IMR-90 (cell line): Measurements from ENCODE around the gene DZIP1.

Experiments used
- BHLHE40 ChIP-seq: fragments of 150-350 bp; IDR thresholded peaks from 2 replicates; pipeline ENCODE4 v1.6.1; 2016; ENCODE audit warnings: mild to moderate bottlenecking, low read depth, low read length
- CTCF ChIP-seq: conservative IDR thresholded peaks from 2 replicates; pipeline ENCODE4 v1.5.1; 2012; ENCODE audit warnings: mild to moderate bottlenecking, low read depth, low read length, improper control_type of control experiment
- FOS ChIP-seq: fragments of 150-350 bp; IDR thresholded peaks from 2 replicates; pipeline ENCODE4 v1.6.1; 2016; ENCODE audit warnings: low read depth, low read length
- MAFK ChIP-seq: IDR thresholded peaks from 2 replicates; pipeline ENCODE4 v1.6.1; 2012; ENCODE audit warnings: low read depth, low read length, improper control_type of control experiment
- MAZ ChIP-seq: IDR thresholded peaks from 2 replicates; pipeline ENCODE4 v1.6.1; 2012; ENCODE audit warnings: low read depth, mild to moderate bottlenecking, low read length, improper control_type of control experiment, moderate library complexity, borderline replicate concordance
- MXI1 ChIP-seq: IDR thresholded peaks from 2 replicates; pipeline ENCODE4 v1.6.1; 2012; ENCODE audit warnings: low read depth, mild to moderate bottlenecking, low read length, moderate library complexity, borderline replicate concordance
- NFE2L2 ChIP-seq: fragments of 150-350 bp; IDR thresholded peaks from 2 replicates; pipeline ENCODE4 v1.6.1; 2016; ENCODE audit warnings: low read depth, mild to moderate bottlenecking, low read length
- POLR2A ChIP-seq: IDR thresholded peaks from 2 replicates; pipeline ENCODE4 v1.6.1; 2012; ENCODE audit warnings: mild to moderate bottlenecking, low read depth, low read length
- RAD21 ChIP-seq: IDR thresholded peaks from 2 replicates; pipeline ENCODE4 v1.6.1; 2012; ENCODE audit warnings: low read length, improper control_type of control experiment
- SMC3 ChIP-seq: fragments of 150-350 bp; IDR thresholded peaks from 2 replicates; pipeline ENCODE4 v1.6.1; 2016; ENCODE audit warnings: low read depth, mild to moderate bottlenecking, antibody characterized with exemption, low read length, moderate library complexity
- TF ChIP-seq, protein P1 (sequence below): fragments of 150-350 bp; IDR thresholded peaks from 2 replicates; pipeline ENCODE4 v1.6.1; 2016; ENCODE audit warnings: low read depth, mild to moderate bottlenecking, low read length, moderate library complexity, borderline replicate concordance
- TF ChIP-seq, protein P2 (sequence below): fragments of 150-350 bp; IDR thresholded peaks from 2 replicates; pipeline ENCODE4 v1.6.1; 2017; ENCODE audit warnings: mild to moderate bottlenecking, antibody characterized with exemption, low read length, low read depth

DNA sequence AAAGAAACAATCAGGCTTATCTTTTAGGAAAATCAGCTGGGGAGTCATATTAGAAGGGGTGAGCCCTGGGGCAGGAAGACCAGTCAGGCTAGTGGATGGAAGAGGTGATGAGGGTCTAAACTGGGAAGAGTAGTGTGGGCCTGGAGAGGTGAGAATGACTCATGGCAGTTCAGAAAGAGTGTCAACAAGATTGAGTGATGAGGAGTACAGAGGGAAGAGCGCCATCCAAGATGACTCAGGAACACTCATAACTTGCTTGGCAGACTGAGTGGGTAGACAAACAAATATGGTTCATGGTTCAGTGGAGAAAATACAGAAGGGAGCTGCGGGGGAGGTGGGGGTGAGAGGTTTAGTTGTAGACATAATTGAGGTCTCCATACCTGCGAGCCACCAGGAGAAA, 109.3 kb downstream of the DZIP1 start:
- TF ChIP-seq CTCF (no peak), POLR2A (no peak), MXI1 (no peak), FOS (peak; percentile 56), MAFK (no peak), RAD21 (no peak), SMC3 (no peak), BHLHE40 (no peak), MAZ (no peak), NFE2L2 (no peak)
- TF ChIP-seq, protein P1, sequence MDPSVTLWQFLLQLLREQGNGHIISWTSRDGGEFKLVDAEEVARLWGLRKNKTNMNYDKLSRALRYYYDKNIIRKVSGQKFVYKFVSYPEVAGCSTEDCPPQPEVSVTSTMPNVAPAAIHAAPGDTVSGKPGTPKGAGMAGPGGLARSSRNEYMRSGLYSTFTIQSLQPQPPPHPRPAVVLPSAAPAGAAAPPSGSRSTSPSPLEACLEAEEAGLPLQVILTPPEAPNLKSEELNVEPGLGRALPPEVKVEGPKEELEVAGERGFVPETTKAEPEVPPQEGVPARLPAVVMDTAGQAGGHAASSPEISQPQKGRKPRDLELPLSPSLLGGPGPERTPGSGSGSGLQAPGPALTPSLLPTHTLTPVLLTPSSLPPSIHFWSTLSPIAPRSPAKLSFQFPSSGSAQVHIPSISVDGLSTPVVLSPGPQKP = no peak
- TF ChIP-seq, protein P2, sequence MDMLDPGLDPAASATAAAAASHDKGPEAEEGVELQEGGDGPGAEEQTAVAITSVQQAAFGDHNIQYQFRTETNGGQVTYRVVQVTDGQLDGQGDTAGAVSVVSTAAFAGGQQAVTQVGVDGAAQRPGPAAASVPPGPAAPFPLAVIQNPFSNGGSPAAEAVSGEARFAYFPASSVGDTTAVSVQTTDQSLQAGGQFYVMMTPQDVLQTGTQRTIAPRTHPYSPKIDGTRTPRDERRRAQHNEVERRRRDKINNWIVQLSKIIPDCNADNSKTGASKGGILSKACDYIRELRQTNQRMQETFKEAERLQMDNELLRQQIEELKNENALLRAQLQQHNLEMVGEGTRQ = no peak
